WTC11 (cell line): ENCODE measurements around the gene RTKN. TPM values are rescaled to one million over a fixed set of nuclear protein-coding genes. Genes with fewer than 3 reads are reported as not detected.

Source experiments
- ATAC-seq: fragments of 200-7000 bp; cut with Tn5 transposase; 2 replicates; pipeline ENCODE4 v1.10.0; 2021; ENCODE audit warnings: mild to moderate bottlenecking, moderate library complexity
- CTCF ChIA-PET: fragments of 300-600 bp; sonication (Branson Sonifier 250); formaldehyde crosslinking; loops from one replicate; lab custom pipeline; 2021; ENCODE audit warnings: antibody characterized with exemption; lab: Charles Lee
- POLR2A ChIA-PET: fragments of 350-600 bp; sonication (Branson Sonifier 250); formaldehyde crosslinking; loops from one replicate; lab custom pipeline; 2021; ENCODE audit warnings: antibody characterized with exemption; lab: Charles Lee
- DNase-seq: peaks from one replicate; pipeline ENCODE4 v3.0.0; 2021; ENCODE audit warnings: low spot score
- H3K27ac Mint-ChIP-seq: 2 replicates; pipeline ENCODE4 v1.8.0; 2021; ENCODE audit warnings: mixed read lengths
- H3K27me3 Mint-ChIP-seq: 2 replicates; pipeline ENCODE4 v1.8.0; 2021; ENCODE audit warnings: low read depth, mild to moderate bottlenecking, moderate library complexity, mixed read lengths
- H3K36me3 Mint-ChIP-seq: 2 replicates; pipeline ENCODE4 v1.8.0; 2021; ENCODE audit warnings: mixed read lengths
- H3K4me1 Mint-ChIP-seq: 2 replicates; pipeline ENCODE4 v1.8.0; 2022; ENCODE audit warnings: mixed read lengths
- H3K4me3 Mint-ChIP-seq: 2 replicates; pipeline ENCODE4 v1.8.0; 2021; ENCODE audit warnings: mild to moderate bottlenecking, moderate library complexity, mixed read lengths
- H3K9me3 Mint-ChIP-seq: 2 replicates; pipeline ENCODE4 v1.8.0; 2021; ENCODE audit warnings: mixed read lengths
- AR ChIP-seq: fragments of 250-450 bp; sonication (Bioruptor Pico); IDR thresholded peaks from 2 replicates; pipeline ENCODE4 v1.9.0; 2021; ENCODE audit warnings: mild to moderate bottlenecking
- CDX4 ChIP-seq: fragments of 250-450 bp; sonication (Bioruptor Pico); IDR thresholded peaks from 2 replicates; pipeline ENCODE4 v1.9.0; 2021; ENCODE audit warnings: moderate library complexity, mild to moderate bottlenecking, inconsistent platforms, borderline replicate concordance
- CTCF ChIP-seq: fragments of 200-600 bp; IDR thresholded peaks from 2 replicates; pipeline ENCODE4 v1.8.0; 2022; ENCODE audit warnings: antibody characterized with exemption
- FOXP1 ChIP-seq: sonication (generic); formaldehyde crosslinking; IDR thresholded peaks from 2 replicates; pipeline ENCODE4 v1.8.0; 2022; ENCODE audit warnings: missing genetic modification reagents, mild to moderate bottlenecking, moderate library complexity, borderline replicate concordance
- IRF1 ChIP-seq: sonication (generic); formaldehyde crosslinking; IDR thresholded peaks from 2 replicates; pipeline ENCODE4 v1.8.0; 2023; ENCODE audit warnings: missing genetic modification reagents
- MLX ChIP-seq: sonication (generic); formaldehyde crosslinking; IDR thresholded peaks from 2 replicates; pipeline ENCODE4 v1.8.1; 2023; ENCODE audit warnings: mild to moderate bottlenecking, missing genetic modification reagents, moderate library complexity
- NFE2L1 ChIP-seq: sonication (generic); formaldehyde crosslinking; IDR thresholded peaks from 2 replicates; pipeline ENCODE4 v1.8.1; 2023; ENCODE audit warnings: missing genetic modification reagents
- OVOL2 ChIP-seq: fragments of 250-450 bp; sonication (Bioruptor Pico); IDR thresholded peaks from 2 replicates; pipeline ENCODE4 v1.9.0; 2021; ENCODE audit warnings: mild to moderate bottlenecking, borderline replicate concordance
- RORB ChIP-seq: fragments of 250-450 bp; sonication (Bioruptor Pico); IDR thresholded peaks from 2 replicates; pipeline ENCODE4 v1.9.0; 2021; ENCODE audit warnings: mild to moderate bottlenecking
- ZBTB43 ChIP-seq: sonication (generic); formaldehyde crosslinking; IDR thresholded peaks from 2 replicates; pipeline ENCODE4 v1.8.1; 2023; ENCODE audit warnings: mild to moderate bottlenecking, missing genetic modification reagents
- ZNF232 ChIP-seq: sonication (generic); formaldehyde crosslinking; IDR thresholded peaks from 2 replicates; pipeline ENCODE4 v1.8.0; 2022; ENCODE audit warnings: mild to moderate bottlenecking, missing genetic modification reagents
- total RNA-seq: library from RNA; stranded (reverse); gene quantifications from 3 replicates; pipeline ENCODE4 v1.2.3, GENCODE V29; 2021
- TF ChIP-seq, protein P1 (sequence below): fragments of 250-450 bp; sonication (Bioruptor Pico); IDR thresholded peaks from 2 replicates; pipeline ENCODE4 v2.1.2; 2022; ENCODE audit warnings: mild to moderate bottlenecking, moderate library complexity

RTKN gene
- total RNA-seq, 1 experiment from 2014 or later = 80.1 TPM

DNA sequence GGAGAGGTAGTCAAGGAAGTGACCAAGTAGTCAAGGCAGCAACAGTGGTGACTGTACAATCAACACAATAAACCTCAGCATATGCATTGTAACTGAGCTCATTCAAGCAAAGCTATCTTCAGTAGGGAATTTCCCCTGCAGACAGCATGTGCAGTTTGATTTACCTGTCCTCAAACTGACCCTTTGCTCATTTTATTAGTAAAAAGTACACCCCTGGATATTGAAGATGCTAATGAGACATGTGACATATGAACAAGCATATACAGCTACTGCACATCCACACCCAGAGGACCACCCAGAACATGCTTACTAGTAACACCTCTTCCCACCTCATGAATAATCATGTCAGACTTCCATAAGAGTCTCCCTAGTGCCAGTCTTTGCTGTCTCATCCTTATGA lies 35.7 kb downstream of the RTKN start (continued):
- TF ChIP-seq CTCF = no peak

- ChIA-PET CTCF (interaction anchor here (1.2 to 2.9 kb wide), 3 partner anchors 10 to 152 kb away, joined by 4 to 21 read pairs (median 15); no protein-coding TSS in a partner anchor), POLR2A (no interaction called here)
- H3K27ac Mint-ChIP-seq = no peak overlapping the region
- ATAC-seq (no peak), DNase-seq (no peak)
- H3K27me3 Mint-ChIP-seq = peaks cover 6% of the 10 kb centered on the region
- H3K36me3 Mint-ChIP-seq = no peaks in the 10 kb centered on the region
- peaks cover 6% of the 10 kb centered on the region for H3K4me1 Mint-ChIP-seq
- TF ChIP-seq ZBTB43 (CRISPR knock-in tag) (no peak), RORB (no peak), ZNF232 (CRISPR knock-in tag) (no peak), IRF1 (CRISPR knock-in tag) (no peak), NFE2L1 (CRISPR knock-in tag) (no peak), AR (CRISPR knock-in tag) (no peak), FOXP1 (no peak), MLX (no peak)
- TF ChIP-seq, protein P1, sequence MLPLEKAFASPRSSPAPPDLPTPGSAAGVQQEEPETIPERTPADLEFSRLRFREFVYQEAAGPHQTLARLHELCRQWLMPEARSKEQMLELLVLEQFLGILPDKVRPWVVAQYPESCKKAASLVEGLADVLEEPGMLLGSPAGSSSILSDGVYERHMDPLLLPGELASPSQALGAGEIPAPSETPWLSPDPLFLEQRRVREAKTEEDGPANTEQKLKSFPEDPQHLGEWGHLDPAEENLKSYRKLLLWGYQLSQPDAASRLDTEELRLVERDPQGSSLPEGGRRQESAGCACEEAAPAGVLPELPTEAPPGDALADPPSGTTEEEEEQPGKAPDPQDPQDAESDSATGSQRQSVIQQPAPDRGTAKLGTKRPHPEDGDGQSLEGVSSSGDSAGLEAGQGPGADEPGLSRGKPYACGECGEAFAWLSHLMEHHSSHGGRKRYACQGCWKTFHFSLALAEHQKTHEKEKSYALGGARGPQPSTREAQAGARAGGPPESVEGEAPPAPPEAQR (CRISPR knock-in tag) = no peak
- no peaks in the 10 kb centered on the region for H3K9me3 Mint-ChIP-seq
- H3K4me3 Mint-ChIP-seq = no peak overlapping the region
Observed at GRCh38 chr2:74401891-74402290, 39.8 kb downstream of the RTKN start.

DNA sequence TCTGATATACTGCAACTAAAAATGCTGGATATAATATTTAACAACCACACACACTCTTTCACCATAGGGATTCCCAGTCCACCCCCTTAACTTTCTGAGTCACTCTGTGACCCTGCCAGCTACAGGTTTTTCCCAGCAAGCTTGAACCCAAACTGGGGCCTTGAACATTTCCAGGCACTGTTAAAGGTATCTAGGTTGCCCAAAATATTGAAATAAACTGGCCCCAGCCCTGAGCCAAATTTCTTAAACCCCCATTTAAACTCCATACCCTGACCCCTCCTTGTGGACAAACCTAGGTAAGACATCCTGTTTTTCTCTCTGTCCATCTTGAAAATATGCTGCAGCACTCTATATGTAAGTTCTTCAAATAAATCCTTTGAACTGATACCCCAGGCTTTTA lies 42.0 kb downstream of the RTKN start:
- Mint-ChIP-seq H3K27me3 (peaks cover 5% of the 10 kb centered on the region), H3K36me3 (no peaks in the 10 kb centered on the region)
- POLR2A ChIA-PET = no interaction called here
- TF ChIP-seq CDX4 (CRISPR knock-in tag) = no peak
- TF ChIP-seq OVOL2 (CRISPR knock-in tag) = no peak
- TF ChIP-seq CTCF = peak; percentile 50
- TF ChIP-seq, all 79 proteins: peak for 1
- no peak for DNase-seq
- Mint-ChIP-seq H3K4me3 (no peak overlapping the region), H3K4me1 (peaks cover 6% of the 10 kb centered on the region), H3K9me3 (no peaks in the 10 kb centered on the region), H3K27ac (no peak overlapping the region)
- CTCF ChIA-PET = interaction anchor here (1.0 to 2.9 kb wide), 3 partner anchors 8 to 150 kb away, joined by 5 to 21 read pairs (median 15); no protein-coding TSS in a partner anchor
- ATAC-seq = peak; percentile 89
